NCI-H2081 (cell line): Measurements from ENCODE around the gene RPTN.

ENCODE experiments used
- DNase-seq, 2 experiments: peaks; one replicate each; lab custom pipeline; 2025; lab: John Stamatoyannopoulos, UW

RPTN gene

DNA sequence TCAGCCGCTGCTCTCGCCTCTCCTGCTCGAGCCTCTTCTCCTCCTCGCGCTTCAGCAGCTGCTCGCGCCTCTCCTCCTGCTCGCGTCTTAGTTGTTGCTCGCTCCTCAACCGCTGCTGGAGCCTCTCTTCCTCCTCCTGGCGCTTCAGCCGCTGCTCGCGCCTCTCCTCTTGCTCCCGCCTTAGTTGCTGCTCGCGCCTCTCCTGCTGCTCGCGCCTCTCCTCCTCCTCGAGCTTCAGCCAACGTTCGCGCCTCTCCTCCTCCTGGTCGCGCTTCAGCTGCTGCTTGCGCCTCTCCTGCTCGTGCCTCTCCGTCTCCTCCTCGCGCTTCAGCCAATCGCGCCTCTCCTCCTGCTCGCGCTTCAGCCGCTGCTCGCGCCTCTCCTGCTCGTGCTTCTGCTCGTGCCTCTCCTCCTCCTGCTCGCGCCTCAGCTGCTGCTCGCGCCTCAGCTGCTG is 47.5 kb downstream of the RPTN start:
- no peak for DNase-seq

- no peak for DNase-seq
These were observed 48.0 kb downstream of the RPTN start for GRCh38 chr1:152110860-152111514.

- DNase-seq, result no peak
These were observed 48.6 kb downstream of the RPTN start for GRCh38 chr1:152110365-152110859.

GRCh38 chr1:152109998-152110294 is 49.1 kb downstream of the RPTN start:
- DNase-seq, result no peak

DNA sequence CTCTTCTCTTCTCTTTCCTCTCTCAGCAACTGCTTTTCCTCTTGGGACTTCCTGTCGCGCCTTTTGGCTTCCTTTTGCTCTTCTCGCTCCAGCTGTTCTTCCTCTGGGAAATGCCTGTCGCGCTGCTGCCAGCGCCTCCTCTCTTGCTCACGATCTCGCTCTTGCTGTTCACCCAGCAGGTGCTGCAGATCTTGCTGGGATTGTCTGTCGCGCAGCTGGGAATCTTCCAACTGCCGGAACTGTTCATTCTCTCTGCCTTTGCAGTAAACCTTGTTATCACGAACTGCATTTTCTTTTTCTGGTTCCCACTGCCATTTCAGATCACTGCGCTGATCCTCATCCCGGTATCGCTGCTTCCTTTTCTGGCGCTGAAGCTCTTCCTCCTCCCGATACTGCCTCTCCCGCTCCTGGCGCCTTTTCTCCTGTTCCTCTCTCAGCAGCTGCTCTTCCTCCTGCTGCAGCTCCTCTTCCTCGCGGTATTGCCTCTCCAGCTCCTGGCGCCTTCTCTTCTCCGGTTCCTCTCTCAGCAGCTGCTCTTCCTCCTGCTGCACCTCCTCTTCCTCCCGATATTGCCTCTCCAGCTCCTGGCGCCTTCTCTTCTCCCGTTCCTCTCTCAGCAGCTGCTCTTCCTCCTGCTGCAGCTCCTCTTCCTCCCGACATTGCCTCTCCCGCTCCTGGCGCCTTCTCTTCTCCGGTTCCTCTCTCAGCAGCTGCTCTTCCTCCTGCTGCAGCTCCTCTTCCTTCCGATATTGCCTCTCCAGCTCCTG is 49.6 kb downstream of the RPTN start:
- no peak for DNase-seq

- DNase-seq, result no peak
These were observed 50.2 kb downstream of the RPTN start for GRCh38 chr1:152108882-152109222.

DNA sequence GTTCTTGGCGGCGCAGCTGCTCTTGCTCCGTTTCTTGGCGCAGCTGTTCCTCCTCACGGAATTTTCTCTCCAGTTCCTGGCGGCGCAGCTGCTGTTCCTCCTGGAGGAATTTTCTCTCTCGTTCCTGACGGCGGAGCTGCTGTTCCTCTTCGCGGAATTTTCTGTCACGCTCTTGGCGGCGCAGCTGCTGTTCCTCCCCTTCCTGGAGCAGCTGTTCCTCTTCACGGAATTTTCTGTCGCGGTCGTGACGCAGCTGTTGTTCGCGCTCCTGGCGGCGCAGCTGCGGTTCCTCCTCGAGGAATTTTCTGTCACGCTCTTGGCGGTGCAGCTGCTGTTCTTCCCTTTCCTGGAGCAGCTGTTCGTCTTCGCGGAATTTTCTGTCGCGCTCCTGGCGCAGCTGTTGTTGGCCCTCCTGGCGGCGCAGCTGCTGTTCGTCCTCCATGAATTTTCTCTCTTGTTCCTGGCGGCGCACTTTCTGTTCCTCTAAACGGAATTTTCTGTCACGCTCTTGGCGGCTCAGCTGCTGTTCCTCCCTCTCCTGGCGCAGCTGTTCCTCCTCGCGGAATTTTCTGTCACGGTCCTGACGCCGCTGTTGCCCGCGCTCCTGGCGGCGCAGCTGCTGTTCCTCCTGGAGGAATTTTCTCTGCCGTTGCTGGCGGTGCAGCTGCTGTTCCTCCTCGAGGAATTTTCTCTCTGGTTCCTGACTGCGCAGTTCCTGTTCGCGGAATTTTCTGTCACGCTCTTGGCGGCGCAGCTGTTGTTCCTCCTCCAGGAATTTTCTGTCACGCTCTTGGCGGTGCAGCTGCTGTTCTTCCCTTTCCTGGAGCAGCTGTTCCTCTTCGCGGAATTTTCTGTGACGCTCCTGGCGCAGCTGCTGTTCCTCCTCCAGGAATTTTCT is 50.8 kb downstream of the RPTN start:
- no peak for DNase-seq

GRCh38 chr1:152107031-152107983 is 51.7 kb downstream of the RPTN start:
- no peak for DNase-seq

- no peak for DNase-seq
These were observed 54.2 kb downstream of the RPTN start for GRCh38 chr1:152104854-152105253.
